ENCODE measurements around the gene PPP3CA.
"Not testable (repeated sequence)": the region's sequence is repeated elsewhere in the genome, so short reads cannot be mapped to it uniquely, and the experiment has no call there.

GRCh38 chr4:101182688-101183087, 164.6 kb downstream of the PPP3CA start:
- TF ChIP-seq CTCF (conservative IDR thresholded peaks at IDR 0.05; ENCODE audit: low read depth, low read length); EZH2 (IDR thresholded peaks at IDR 0.05; ENCODE audit: borderline replicate concordance, low read depth, low read length, poor library complexity, severe bottlenecking): not testable (repeated sequence)

All from A673 (cell line).